ENCODE data around the gene OR2L5.

OR2L5 gene

DNA sequence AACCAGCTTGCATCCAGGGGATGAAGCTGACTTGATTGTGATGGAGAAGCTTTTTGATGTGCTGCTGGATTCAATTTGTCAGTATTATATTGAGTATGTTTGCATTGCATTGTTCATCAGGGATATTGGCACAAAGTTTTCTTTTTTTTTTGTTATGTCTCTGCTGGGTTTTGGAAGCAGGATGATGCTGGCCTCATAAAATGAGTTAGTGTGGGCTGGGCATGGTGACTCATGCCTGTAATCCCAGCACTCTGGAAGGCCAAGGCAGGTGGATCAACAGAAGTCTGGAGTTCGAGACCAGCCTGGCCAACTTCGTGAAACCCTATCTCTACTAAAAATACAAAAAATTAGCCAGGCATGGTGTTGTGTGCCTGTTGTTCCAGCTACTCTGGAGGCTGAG is 41.8 kb downstream of the OR2L5 start:
- DNase-seq (no peak), ATAC-seq (replicated peaks) (no peak)
- no peaks in the 10 kb centered on the region for H3K4me1 Mint-ChIP-seq (ENCODE audit: low read depth in 2 of 2)
- H3K27ac Mint-ChIP-seq = no peak overlapping the region
- H3K27me3 Mint-ChIP-seq = no peaks in the 10 kb centered on the region
- H3K4me3 Mint-ChIP-seq = no peak overlapping the region
- no peaks in the 10 kb centered on the region for H3K36me3 Mint-ChIP-seq (ENCODE audit: insufficient read depth)
- H3K9me3 Mint-ChIP-seq = peaks cover 8 to 11% of the 10 kb centered on the region in 2 donors

DNA sequence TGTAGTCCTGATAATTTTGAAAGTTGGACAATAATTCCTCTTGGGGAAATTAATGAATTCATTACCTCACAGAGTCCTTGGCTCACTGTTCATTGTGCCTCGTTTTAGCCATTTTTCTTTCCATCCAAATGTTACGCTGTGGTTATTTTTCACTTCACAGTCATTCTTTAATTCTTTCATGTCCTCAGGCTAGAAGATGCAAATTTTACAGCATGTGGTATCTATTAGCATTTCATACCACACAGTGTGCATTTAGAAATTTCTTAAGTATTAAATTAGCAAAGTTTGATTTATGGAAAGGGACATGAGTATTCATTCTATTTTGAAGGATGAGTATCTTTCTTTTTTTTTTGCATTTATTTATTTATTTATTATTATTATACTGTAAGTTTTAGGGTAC is 51.6 kb downstream of the OR2L5 start:
- DNase-seq (no peak), ATAC-seq (replicated peaks) (no peak)
- no peaks in the 10 kb centered on the region for H3K36me3 Mint-ChIP-seq (ENCODE audit: insufficient read depth)
- H3K27ac Mint-ChIP-seq = no peak overlapping the region
- no peak overlapping the region for H3K4me3 Mint-ChIP-seq
- H3K9me3 Mint-ChIP-seq = peaks cover 3 to 7% of the 10 kb centered on the region in 2 donors
- H3K4me1 Mint-ChIP-seq (ENCODE audit: low read depth in 2 of 2) = no peaks in the 10 kb centered on the region
- no peaks in the 10 kb centered on the region for H3K27me3 Mint-ChIP-seq

DNA sequence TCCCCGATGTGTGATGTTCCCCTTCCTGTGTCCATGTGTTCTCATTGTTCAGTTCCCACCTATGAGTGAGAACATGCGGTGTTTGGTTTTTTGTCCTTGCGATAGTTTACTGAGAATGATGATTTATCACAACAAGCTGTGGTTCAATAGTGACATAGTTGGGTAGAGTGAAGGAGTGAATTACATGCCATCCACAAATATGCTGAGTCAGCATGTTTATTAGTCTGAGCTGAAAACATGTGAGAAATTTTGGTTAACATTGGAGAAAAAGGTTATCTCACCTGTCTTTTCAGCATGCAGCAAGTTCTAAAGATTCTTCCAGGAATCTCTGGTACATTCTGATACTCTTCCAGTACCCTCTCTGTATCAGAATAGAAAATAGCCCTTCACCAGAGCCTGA is 52.1 kb downstream of the OR2L5 start:
- no peak for ATAC-seq (replicated peaks)
- Mint-ChIP-seq H3K4me1 (ENCODE audit: low read depth in 2 of 2) (no peaks in the 10 kb centered on the region), H3K27ac (no peak overlapping the region), H3K4me3 (no peak overlapping the region), H3K36me3 (ENCODE audit: insufficient read depth) (no peaks in the 10 kb centered on the region), H3K9me3 (peaks cover 7 to 12% of the 10 kb centered on the region in 2 donors), H3K27me3 (no peaks in the 10 kb centered on the region)
- no peak for DNase-seq

Measured in effector memory CD8-positive, alpha-beta T cell (primary cell).